ENCODE results near the gene BABAM2. TPM values are rescaled to one million over a fixed set of nuclear protein-coding genes. Genes with fewer than 3 reads are reported as not detected.

BABAM2 gene
- polyA plus RNA-seq, 1 experiment, result 32.6 TPM

DNA sequence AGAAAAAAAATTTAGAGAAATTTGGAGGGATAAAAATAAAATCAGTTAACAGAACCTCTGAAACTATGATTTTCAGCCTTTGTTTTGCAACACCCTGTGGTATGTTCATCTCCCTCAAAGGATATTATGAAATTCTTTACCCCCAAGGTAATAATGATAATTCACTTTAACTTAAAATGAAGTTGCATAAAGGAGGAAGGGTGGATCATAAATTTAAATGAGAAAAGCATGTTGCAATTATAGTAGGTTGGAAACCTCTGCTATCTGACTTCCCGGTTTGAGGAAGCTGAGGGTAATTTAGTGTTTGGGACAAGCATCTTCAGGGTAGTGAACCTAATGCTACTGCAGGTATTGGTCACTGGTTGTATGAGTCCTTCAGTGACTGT lies 102.9 kb downstream of the BABAM2 start:
- TF ChIP-seq, protein P1, sequence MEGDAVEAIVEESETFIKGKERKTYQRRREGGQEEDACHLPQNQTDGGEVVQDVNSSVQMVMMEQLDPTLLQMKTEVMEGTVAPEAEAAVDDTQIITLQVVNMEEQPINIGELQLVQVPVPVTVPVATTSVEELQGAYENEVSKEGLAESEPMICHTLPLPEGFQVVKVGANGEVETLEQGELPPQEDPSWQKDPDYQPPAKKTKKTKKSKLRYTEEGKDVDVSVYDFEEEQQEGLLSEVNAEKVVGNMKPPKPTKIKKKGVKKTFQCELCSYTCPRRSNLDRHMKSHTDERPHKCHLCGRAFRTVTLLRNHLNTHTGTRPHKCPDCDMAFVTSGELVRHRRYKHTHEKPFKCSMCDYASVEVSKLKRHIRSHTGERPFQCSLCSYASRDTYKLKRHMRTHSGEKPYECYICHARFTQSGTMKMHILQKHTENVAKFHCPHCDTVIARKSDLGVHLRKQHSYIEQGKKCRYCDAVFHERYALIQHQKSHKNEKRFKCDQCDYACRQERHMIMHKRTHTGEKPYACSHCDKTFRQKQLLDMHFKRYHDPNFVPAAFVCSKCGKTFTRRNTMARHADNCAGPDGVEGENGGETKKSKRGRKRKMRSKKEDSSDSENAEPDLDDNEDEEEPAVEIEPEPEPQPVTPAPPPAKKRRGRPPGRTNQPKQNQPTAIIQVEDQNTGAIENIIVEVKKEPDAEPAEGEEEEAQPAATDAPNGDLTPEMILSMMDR (IDR thresholded peaks at IDR 0.05; ENCODE audit: insufficient read depth, low read depth, low read length), result no peak
- Histone ChIP-seq H3K4me3 (ENCODE audit: low read depth, low read length) (no peak overlapping the region), H3K36me3 (ENCODE audit: control insufficient read depth, insufficient read depth, low read length) (no peaks in the 10 kb centered on the region), H3K27me3 (ENCODE audit: control insufficient read depth, insufficient read depth, low read length) (no peaks in the 10 kb centered on the region)
- CTCF ChIA-PET, result no interaction called here
- POLR2A ChIA-PET, result no interaction called here
- peak; percentile 7 for DNase-seq (ENCODE audit: low read depth)

GRCh38 chr2:27993950-27994728 lies 103.6 kb downstream of the BABAM2 start:
- CTCF ChIA-PET, result no interaction called here
- DNase-seq (ENCODE audit: low read depth), result no peak
- POLR2A ChIA-PET, result no interaction called here

GRCh38 chr2:27996156-27996922 lies 105.8 kb downstream of the BABAM2 start:
- CTCF ChIA-PET, result no interaction called here
- H3K27me3 ChIP-seq (ENCODE audit: control insufficient read depth, insufficient read depth, low read length), result no peaks in the 10 kb centered on the region
- no peaks in the 10 kb centered on the region for H3K36me3 ChIP-seq (ENCODE audit: control insufficient read depth, insufficient read depth, low read length)
- POLR2A ChIA-PET, result no interaction called here
- DNase-seq (ENCODE audit: low read depth), result no peak
- no peak overlapping the region for H3K4me3 ChIP-seq (ENCODE audit: low read depth, low read length)
- TF ChIP-seq, protein P1 (IDR thresholded peaks at IDR 0.05; ENCODE audit: insufficient read depth, low read depth, low read length), result no peak

More at GRCh38 chr2:27993950-27994728, 103.6 kb downstream of the BABAM2 start:
- TF ChIP-seq, protein P1 (IDR thresholded peaks at IDR 0.05; ENCODE audit: insufficient read depth, low read depth, low read length), result no peak
- Histone ChIP-seq H3K27me3 (ENCODE audit: control insufficient read depth, insufficient read depth, low read length) (no peaks in the 10 kb centered on the region), H3K36me3 (ENCODE audit: control insufficient read depth, insufficient read depth, low read length) (no peaks in the 10 kb centered on the region), H3K4me3 (ENCODE audit: low read depth, low read length) (no peak overlapping the region)

DNA sequence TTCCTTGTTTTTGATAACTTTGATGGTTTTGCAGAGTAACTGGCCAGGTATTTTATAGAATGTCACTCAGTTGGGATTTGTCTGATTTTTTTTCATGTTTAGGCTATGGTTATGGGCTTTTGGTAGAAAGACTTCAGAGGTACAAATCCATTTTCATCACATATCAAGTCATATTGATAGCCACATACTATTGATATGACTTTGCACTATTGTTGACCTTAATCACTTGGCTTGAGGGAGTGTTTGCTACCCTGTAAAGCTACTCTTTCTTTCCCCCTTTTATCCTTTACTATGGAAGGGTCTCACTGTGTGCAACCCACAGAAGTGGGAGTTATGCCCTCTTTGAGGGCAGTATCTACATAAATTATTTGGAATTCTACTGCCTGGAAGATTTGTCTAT lies 109.8 kb downstream of the BABAM2 start:
- POLR2A ChIA-PET, result no interaction called here
- TF ChIP-seq, protein P1 (IDR thresholded peaks at IDR 0.05; ENCODE audit: insufficient read depth, low read depth, low read length), result no peak

GRCh38 chr2:28002181-28002580 lies 111.7 kb downstream of the BABAM2 start:
- ChIA-PET POLR2A (no interaction called here), CTCF (no interaction called here)
- no peaks in the 10 kb centered on the region for H3K27me3 ChIP-seq (ENCODE audit: control insufficient read depth, insufficient read depth, low read length)
- TF ChIP-seq, protein P1 (IDR thresholded peaks at IDR 0.05; ENCODE audit: insufficient read depth, low read depth, low read length), result no peak
- DNase-seq (ENCODE audit: low read depth), result no peak
- no peaks in the 10 kb centered on the region for H3K36me3 ChIP-seq (ENCODE audit: control insufficient read depth, insufficient read depth, low read length)
- H3K4me3 ChIP-seq (ENCODE audit: low read depth, low read length), result no peak overlapping the region

More for the DNA sequence above, 109.8 kb downstream of the BABAM2 start:
- Histone ChIP-seq H3K27me3 (ENCODE audit: control insufficient read depth, insufficient read depth, low read length) (no peaks in the 10 kb centered on the region), H3K4me3 (ENCODE audit: low read depth, low read length) (no peak overlapping the region), H3K36me3 (ENCODE audit: control insufficient read depth, insufficient read depth, low read length) (no peaks in the 10 kb centered on the region)
- CTCF ChIA-PET, result no interaction called here
- no peak for DNase-seq (ENCODE audit: low read depth)

Measured in BJ (cell line).